ENCODE results near the gene WNT2B. TPM values are rescaled to one million over a fixed set of nuclear protein-coding genes. Genes with fewer than 3 reads are reported as not detected.

The WNT2B gene
- total and polyA plus RNA-seq, 10 of the 15 experiments (the other 5 are each of a cell fraction or from before 2014, with no cell fraction given): 0.02 to 1.1 (median 0.14) TPM

DNA sequence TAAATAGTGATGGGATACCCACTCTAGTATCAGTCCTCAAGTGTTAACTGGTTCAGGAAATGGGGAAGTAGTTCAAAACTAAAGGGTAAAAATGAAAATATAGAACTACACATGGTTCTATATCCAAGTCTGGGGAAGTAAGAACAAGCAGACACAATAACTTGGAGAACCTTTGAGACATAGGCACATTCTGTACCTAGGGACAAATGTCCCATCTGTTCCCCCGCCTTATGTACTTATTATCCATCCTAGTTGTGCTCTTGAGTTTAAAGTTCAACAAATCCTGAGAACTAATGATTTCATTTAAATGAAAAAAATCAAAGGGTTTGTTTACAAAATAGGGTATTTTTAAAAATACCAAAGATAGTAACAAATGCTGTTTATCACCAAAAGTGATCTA, 32.5 kb downstream of the WNT2B start (continued):
- TF ChIP-seq, protein P1, sequence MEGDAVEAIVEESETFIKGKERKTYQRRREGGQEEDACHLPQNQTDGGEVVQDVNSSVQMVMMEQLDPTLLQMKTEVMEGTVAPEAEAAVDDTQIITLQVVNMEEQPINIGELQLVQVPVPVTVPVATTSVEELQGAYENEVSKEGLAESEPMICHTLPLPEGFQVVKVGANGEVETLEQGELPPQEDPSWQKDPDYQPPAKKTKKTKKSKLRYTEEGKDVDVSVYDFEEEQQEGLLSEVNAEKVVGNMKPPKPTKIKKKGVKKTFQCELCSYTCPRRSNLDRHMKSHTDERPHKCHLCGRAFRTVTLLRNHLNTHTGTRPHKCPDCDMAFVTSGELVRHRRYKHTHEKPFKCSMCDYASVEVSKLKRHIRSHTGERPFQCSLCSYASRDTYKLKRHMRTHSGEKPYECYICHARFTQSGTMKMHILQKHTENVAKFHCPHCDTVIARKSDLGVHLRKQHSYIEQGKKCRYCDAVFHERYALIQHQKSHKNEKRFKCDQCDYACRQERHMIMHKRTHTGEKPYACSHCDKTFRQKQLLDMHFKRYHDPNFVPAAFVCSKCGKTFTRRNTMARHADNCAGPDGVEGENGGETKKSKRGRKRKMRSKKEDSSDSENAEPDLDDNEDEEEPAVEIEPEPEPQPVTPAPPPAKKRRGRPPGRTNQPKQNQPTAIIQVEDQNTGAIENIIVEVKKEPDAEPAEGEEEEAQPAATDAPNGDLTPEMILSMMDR (IDR thresholded peaks at IDR 0.05 in 2 of 3, conservative IDR thresholded peaks at IDR 0.05 in 1 of 3; ENCODE audit: control insufficient read depth in 2 of 3, extremely low read depth in 1 of 3, insufficient read depth in 1 of 3, low read depth in 3 of 3, low read length in 3 of 3): no peak
- TF ChIP-seq MYC (IDR thresholded peaks at IDR 0.05; ENCODE audit: insufficient read depth, insufficient read length, insufficient replicate concordance, low read length, severe bottlenecking) (no peak), BCL11A (IDR thresholded peaks at IDR 0.05; ENCODE audit: low read depth, low read length) (no peak), ZNF24 (IDR thresholded peaks at IDR 0.05) (no peak)

DNA sequence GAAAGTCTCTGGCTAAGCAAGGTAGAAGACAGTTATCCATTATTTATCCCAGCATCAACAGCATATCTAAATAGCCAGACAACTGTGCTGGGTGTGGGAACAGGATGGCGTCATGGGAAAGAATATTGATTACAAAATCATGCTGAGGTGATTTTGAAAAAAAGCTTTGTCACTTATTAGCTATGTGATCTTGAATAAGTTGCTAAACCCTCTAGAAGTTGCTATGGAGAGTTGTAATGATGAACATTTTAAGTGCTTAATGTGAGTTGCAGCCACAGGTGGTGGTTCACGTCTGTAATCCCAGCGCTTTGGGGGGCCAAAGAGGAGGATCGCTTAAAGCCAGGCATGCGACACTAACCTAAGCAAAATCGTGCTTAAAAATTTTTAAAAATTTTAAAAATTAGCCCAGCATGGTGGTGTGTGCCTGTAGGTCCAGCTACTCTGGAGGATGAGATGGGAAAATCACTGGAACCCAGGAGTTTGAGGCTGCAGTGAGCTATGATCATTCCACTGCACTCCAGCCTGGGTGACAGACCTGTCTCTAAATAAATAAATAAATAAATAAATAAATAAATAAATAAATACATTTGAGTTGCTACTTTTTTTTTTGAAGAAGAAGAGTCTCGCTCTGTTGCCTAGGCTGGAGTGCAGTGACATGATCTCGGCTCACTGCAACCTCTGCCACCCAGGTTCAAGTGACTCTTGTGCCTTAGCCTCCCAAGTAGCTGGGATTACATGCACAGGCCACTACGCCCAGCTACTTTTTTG, 33.6 kb downstream of the WNT2B start:
- ChIA-PET CTCF (interaction anchor here (0.7 kb wide), 1 partner anchor 13 kb away, joined by 4 read pairs; no protein-coding TSS in a partner anchor), RAD21 (ENCODE audit: unreplicated experiment) (interaction anchor here (0.6 kb wide), 1 partner anchor 155 kb away, joined by 6 read pairs; no protein-coding TSS in a partner anchor), POLR2A (no interaction called here), SMC1A (ENCODE audit: uncharacterized antibody, unreplicated experiment) (interaction anchor here (0.7 to 4.0 kb wide), 4 partner anchors 8 to 70 kb away, joined by 3 to 16 read pairs (median 3); no protein-coding TSS in a partner anchor)
- intact Hi-C loops (cut with micrococcal nuclease; ENCODE audit: unreplicated experiment): no loop called here
- no peak for ATAC-seq
- Histone ChIP-seq H3K9ac (ENCODE audit: control insufficient read depth, insufficient read depth, low read length) (no peak overlapping the region), H3K4me1 (ENCODE audit: control insufficient read depth, insufficient read depth, low read length) (no peaks in the 10 kb centered on the region), H4K20me1 (ENCODE audit: control insufficient read depth, insufficient read depth) (no peaks in the 10 kb centered on the region), H3K79me2 (ENCODE audit: control insufficient read depth, insufficient read depth, low read length) (no peaks in the 10 kb centered on the region), H3K4me3 (no peak overlapping the region), H3K9me3 (replicated peaks; ENCODE audit: control insufficient read depth, insufficient read depth, low read length) (no peaks in the 10 kb centered on the region), H3K36me3 (ENCODE audit: control insufficient read depth in 2 of 2, insufficient read depth in 2 of 2, low read length in 1 of 2) (no peaks in the 10 kb centered on the region), H2AFZ (ENCODE audit: control insufficient read depth, low read depth, low read length) (no peak overlapping the region), H3K27ac (ENCODE audit: control insufficient read depth, insufficient read depth) (no peak overlapping the region), H3K4me2 (ENCODE audit: control insufficient read depth, insufficient read depth) (no peak overlapping the region), H3K27me3 (replicated peaks in 1 of 2; ENCODE audit: control insufficient read depth in 2 of 2, insufficient read depth in 2 of 2, low read length in 1 of 2) (no peaks in the 10 kb centered on the region)
- FAIRE-seq: no peak
- WGBS (ENCODE audit: insufficient coverage, insufficient replicate concordance, low lambda C conversion rate, missing lambda C conversion rate): 89% methylated on average over 9 of the region's 9 CpGs
- in situ Hi-C loops (cut with MboI): no loop called here
- no peak for DNase-seq (ENCODE audit: low read depth, low spot score)
- no TSS peak for BruUV-seq (replicated peaks)
- no peak for TF ChIP-seq POU2F2 (IDR thresholded peaks at IDR 0.05; ENCODE audit: borderline replicate concordance, low read depth, low read length)
- no peak for TF ChIP-seq YBX1 (IDR thresholded peaks at IDR 0.05)
- no peak for TF ChIP-seq NFIC (IDR thresholded peaks at IDR 0.05; ENCODE audit: low read depth, low read length)
- no peak for TF ChIP-seq CREB1 (IDR thresholded peaks at IDR 0.05; ENCODE audit: low read depth)
- TF ChIP-seq FOXM1 (IDR thresholded peaks at IDR 0.05; ENCODE audit: low read depth, low read length): no peak
- TF ChIP-seq PAX5 (IDR thresholded peaks at IDR 0.05; ENCODE audit: borderline replicate concordance, low read depth, low read length): no peak
- TF ChIP-seq TARDBP (IDR thresholded peaks at IDR 0.05; ENCODE audit: borderline replicate concordance): no peak
- no peak for TF ChIP-seq ZNF384 (IDR thresholded peaks at IDR 0.05; ENCODE audit: borderline replicate concordance, low read depth, low read length)
- TF ChIP-seq, protein P2, sequence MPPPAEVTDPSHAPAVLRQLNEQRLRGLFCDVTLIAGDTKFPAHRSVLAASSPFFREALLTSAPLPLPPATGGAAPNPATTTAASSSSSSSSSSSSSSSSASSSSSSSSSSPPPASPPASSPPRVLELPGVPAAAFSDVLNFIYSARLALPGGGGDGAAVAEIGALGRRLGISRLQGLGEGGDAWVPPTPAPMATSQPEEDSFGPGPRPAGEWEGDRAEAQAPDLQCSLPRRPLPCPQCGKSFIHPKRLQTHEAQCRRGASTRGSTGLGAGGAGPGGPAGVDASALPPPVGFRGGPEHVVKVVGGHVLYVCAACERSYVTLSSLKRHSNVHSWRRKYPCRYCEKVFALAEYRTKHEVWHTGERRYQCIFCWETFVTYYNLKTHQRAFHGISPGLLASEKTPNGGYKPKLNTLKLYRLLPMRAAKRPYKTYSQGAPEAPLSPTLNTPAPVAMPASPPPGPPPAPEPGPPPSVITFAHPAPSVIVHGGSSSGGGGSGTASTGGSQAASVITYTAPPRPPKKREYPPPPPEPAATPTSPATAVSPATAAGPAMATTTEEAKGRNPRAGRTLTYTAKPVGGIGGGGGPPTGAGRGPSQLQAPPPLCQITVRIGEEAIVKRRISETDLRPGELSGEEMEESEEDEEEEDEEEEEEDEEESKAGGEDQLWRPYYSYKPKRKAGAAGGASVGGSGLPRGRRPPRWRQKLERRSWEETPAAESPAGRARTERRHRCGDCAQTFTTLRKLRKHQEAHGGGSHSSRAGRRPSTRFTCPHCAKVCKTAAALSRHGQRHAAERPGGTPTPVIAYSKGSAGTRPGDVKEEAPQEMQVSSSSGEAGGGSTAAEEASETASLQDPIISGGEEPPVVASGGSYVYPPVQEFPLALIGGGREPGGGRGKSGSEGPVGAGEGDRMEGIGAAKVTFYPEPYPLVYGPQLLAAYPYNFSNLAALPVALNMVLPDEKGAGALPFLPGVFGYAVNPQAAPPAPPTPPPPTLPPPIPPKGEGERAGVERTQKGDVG (CRISPR knock-in tag; IDR thresholded peaks at IDR 0.05): no peak
- no peak for TF ChIP-seq EED (IDR thresholded peaks at IDR 0.05; ENCODE audit: low read depth)
- TF ChIP-seq, protein P3, sequence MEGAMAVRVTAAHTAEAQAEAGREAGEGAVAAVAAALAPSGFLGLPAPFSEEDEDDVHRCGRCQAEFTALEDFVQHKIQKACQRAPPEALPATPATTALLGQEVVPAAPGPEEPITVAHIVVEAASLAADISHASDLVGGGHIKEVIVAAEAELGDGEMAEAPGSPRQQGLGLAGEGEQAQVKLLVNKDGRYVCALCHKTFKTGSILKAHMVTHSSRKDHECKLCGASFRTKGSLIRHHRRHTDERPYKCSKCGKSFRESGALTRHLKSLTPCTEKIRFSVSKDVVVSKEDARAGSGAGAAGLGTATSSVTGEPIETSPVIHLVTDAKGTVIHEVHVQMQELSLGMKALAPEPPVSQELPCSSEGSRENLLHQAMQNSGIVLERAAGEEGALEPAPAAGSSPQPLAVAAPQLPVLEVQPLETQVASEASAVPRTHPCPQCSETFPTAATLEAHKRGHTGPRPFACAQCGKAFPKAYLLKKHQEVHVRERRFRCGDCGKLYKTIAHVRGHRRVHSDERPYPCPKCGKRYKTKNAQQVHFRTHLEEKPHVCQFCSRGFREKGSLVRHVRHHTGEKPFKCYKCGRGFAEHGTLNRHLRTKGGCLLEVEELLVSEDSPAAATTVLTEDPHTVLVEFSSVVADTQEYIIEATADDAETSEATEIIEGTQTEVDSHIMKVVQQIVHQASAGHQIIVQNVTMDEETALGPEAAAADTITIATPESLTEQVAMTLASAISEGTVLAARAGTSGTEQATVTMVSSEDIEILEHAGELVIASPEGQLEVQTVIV (IDR thresholded peaks at IDR 0.05; ENCODE audit: borderline replicate concordance, partially characterized antibody): no peak
